SK-N-SH (cell line): ENCODE data around the gene AK2. TPM values are rescaled to one million over a fixed set of nuclear protein-coding genes. Genes with fewer than 3 reads are reported as not detected.

Experiments
- CTCF ChIA-PET: fragments of 300-600, 350-600 bp; formaldehyde crosslinking; extraction: SDS; loops from one replicate; lab custom pipeline; 2021; lab: Yijun Ruan, JAX
- POLR2A ChIA-PET: fragments of 350-600 bp; sonication (Branson Sonifier 250); formaldehyde crosslinking; extraction: SDS; loops from one replicate; lab custom pipeline; 2020; ENCODE audit warnings: antibody characterized with exemption, inconsistent platforms; lab: Yijun Ruan, JAX
- DNase-seq: peaks from one replicate; pipeline ENCODE4 v3.0.0; 2012
- H2AFZ ChIP-seq: fragments of 200-600 bp; sonication (generic); 2 replicates; pipeline ENCODE4 v1.8.1; 2016; ENCODE audit warnings: antibody characterized with exemption, mild to moderate bottlenecking, low read depth
- H3F3A ChIP-seq: fragments of 200-600 bp; sonication (generic); replicated peaks from 2 replicates; pipeline ENCODE3; 2016; ENCODE audit warnings: antibody characterized with exemption, mild to moderate bottlenecking; ENCODE audit not compliant: insufficient read depth
- H3K27ac ChIP-seq, 2 experiments: fragments of 200-500 bp in 1 of 2; fragments of 200-600 bp in 1 of 2; sonication (Bioruptor generic) in 1 of 2; sonication (generic), shearing (Covaris generic) in 1 of 2; 2 replicates each; pipeline versions ENCODE4 v1.5.1 to v1.6.1; 2014 to 2016; ENCODE audit warnings: low read depth in 2 of 2, inconsistent platforms in 1 of 2, low read length in 1 of 2, mild to moderate bottlenecking in 1 of 2, mixed read lengths in 1 of 2
- H3K27me3 ChIP-seq: fragments of 200-600 bp; sonication (generic), shearing (Covaris generic); 2 replicates; pipeline ENCODE4 v1.6.1; 2016; ENCODE audit warnings: mixed run types; ENCODE audit not compliant: insufficient read depth
- H3K36me3 ChIP-seq, 2 experiments: fragments of 200-500 bp in 1 of 2; fragments of 200-600 bp in 1 of 2; sonication (Bioruptor generic) in 1 of 2; sonication (generic) in 1 of 2; replicated peaks in 1 of 2; 2 replicates each; pipeline versions ENCODE3 to v1.5.1; 2014 to 2016; ENCODE audit warnings: low read length in 1 of 2, mild to moderate bottlenecking in 1 of 2; ENCODE audit not compliant: insufficient read depth in 2 of 2, control insufficient read depth in 1 of 2
- H3K4me1 ChIP-seq, 2 experiments: fragments of 200-500 bp in 1 of 2; fragments of 200-600 bp in 1 of 2; sonication (Bioruptor generic) in 1 of 2; sonication (generic), shearing (Covaris generic) in 1 of 2; 2 replicates each; pipeline versions ENCODE4 v1.5.1 to v1.6.1; 2014 to 2016; ENCODE audit warnings: low read depth in 1 of 2, low read length in 1 of 2, mixed run types in 1 of 2; ENCODE audit not compliant: insufficient read depth in 2 of 2, control insufficient read depth in 1 of 2
- H3K4me2 ChIP-seq: fragments of 200-600 bp; sonication (generic), shearing (Covaris generic); 2 replicates; pipeline ENCODE4 v1.6.1; 2017; ENCODE audit warnings: mixed run types
- H3K4me3 ChIP-seq, 2 experiments: fragments of 200-500 bp in 1 of 2; fragments of 200-600 bp in 1 of 2; sonication (Bioruptor generic) in 1 of 2; sonication (generic), shearing (Covaris generic) in 1 of 2; 2 replicates each; pipeline versions ENCODE4 v1.5.1 to v1.8.1; 2014 to 2016; ENCODE audit warnings: low read depth in 2 of 2, inconsistent platforms in 1 of 2, low read length in 1 of 2, mild to moderate bottlenecking in 1 of 2, mixed read lengths in 1 of 2, moderate library complexity in 1 of 2
- H3K79me2 ChIP-seq: fragments of 200-600 bp; sonication (generic); 2 replicates; pipeline ENCODE4 v1.8.1; 2017; ENCODE audit warnings: mild to moderate bottlenecking; ENCODE audit not compliant: insufficient read depth
- H3K9ac ChIP-seq: fragments of 200-600 bp; sonication (generic); 2 replicates; pipeline ENCODE4 v1.6.1; 2017; ENCODE audit warnings: mixed run types
- H3K9me2 ChIP-seq: fragments of 200-600 bp; sonication (generic); 2 replicates; pipeline ENCODE4 v1.6.1; 2017; ENCODE audit warnings: mixed run types
- H3K9me3 ChIP-seq: fragments of 200-600 bp; sonication (generic); 2 replicates; pipeline ENCODE4 v1.6.1; 2017; ENCODE audit warnings: mixed run types, mild to moderate bottlenecking, moderate library complexity
- H4K20me1 ChIP-seq: fragments of 200-600 bp; sonication (generic); 2 replicates; pipeline ENCODE4 v1.6.1; 2017; ENCODE audit warnings: mild to moderate bottlenecking, mixed run types; ENCODE audit not compliant: insufficient read depth
- ELF1 ChIP-seq: IDR thresholded peaks from 2 replicates; pipeline ENCODE4 v1.4.0; 2012
- EP300 ChIP-seq, 2 experiments: IDR thresholded peaks; 2 replicates each; pipeline versions ENCODE4 v1.4.0 to v1.6.1; 2012; ENCODE audit warnings: borderline replicate concordance in 1 of 2, low read depth in 1 of 2, low read length in 1 of 2
- FOSL2 ChIP-seq: IDR thresholded peaks from 2 replicates; pipeline ENCODE4 v1.4.0; 2012; ENCODE audit warnings: low read depth, mild to moderate bottlenecking, moderate library complexity, borderline replicate concordance
- FOXM1 ChIP-seq: IDR thresholded peaks from 2 replicates; pipeline ENCODE4 v1.4.0; 2012; ENCODE audit warnings: low read depth, mild to moderate bottlenecking
- GABPA ChIP-seq: IDR thresholded peaks from 2 replicates; pipeline ENCODE4 v1.4.0; 2012; ENCODE audit warnings: low read depth, mild to moderate bottlenecking
- GATA2 ChIP-seq: sonication (generic); formaldehyde crosslinking; IDR thresholded peaks from 2 replicates; pipeline ENCODE4 v1.5.0; 2020; ENCODE audit warnings: mild to moderate bottlenecking, missing genetic modification reagents
- JUND ChIP-seq: IDR thresholded peaks from 2 replicates; pipeline ENCODE4 v1.4.0; 2012
- MXI1 ChIP-seq: IDR thresholded peaks from 2 replicates; pipeline ENCODE4 v1.6.1; 2012; ENCODE audit warnings: mild to moderate bottlenecking, low read depth, low read length, improper control_type of control experiment
- NFIC ChIP-seq: IDR thresholded peaks from 2 replicates; pipeline ENCODE4 v1.4.0; 2012; ENCODE audit warnings: borderline replicate concordance
- NRF1 ChIP-seq: IDR thresholded peaks from 2 replicates; pipeline ENCODE4 v1.6.1; 2012; ENCODE audit warnings: low read depth, mild to moderate bottlenecking, low read length
- POLR2AphosphoS5 ChIP-seq: IDR thresholded peaks from 2 replicates; pipeline ENCODE4 v1.6.1; 2012; ENCODE audit warnings: low read depth, low read length
- RCOR1 ChIP-seq: fragments of 150-350 bp; IDR thresholded peaks from 2 replicates; pipeline ENCODE4 v1.6.1; 2017; ENCODE audit warnings: antibody characterized with exemption, low read length
- RFX5 ChIP-seq: IDR thresholded peaks from 2 replicates; pipeline ENCODE4 v1.6.1; 2012; ENCODE audit warnings: mild to moderate bottlenecking, improper control_type of control experiment, low read length
- SMC3 ChIP-seq: IDR thresholded peaks from 2 replicates; pipeline ENCODE4 v1.6.1; 2012; ENCODE audit warnings: low read depth, low read length, improper control_type of control experiment
- TAF1 ChIP-seq: IDR thresholded peaks from 2 replicates; pipeline ENCODE4 v1.6.1; 2012; ENCODE audit warnings: low read depth, mild to moderate bottlenecking, low read length, moderate library complexity, borderline replicate concordance
- TEAD4 ChIP-seq: IDR thresholded peaks from 2 replicates; pipeline ENCODE4 v1.4.0; 2012; ENCODE audit warnings: mild to moderate bottlenecking, borderline replicate concordance; ENCODE audit not compliant: insufficient read depth
- USF1 ChIP-seq: IDR thresholded peaks from 2 replicates; pipeline ENCODE4 v1.4.0; 2012; ENCODE audit warnings: low read depth, borderline replicate concordance
- YY1 ChIP-seq: IDR thresholded peaks from 2 replicates; pipeline ENCODE4 v1.4.0; 2012; ENCODE audit warnings: low read depth, mild to moderate bottlenecking
- WGBS: methylation state at CpG from one replicate; pipeline ENCODE4 v1.1.6; 2017; ENCODE audit warnings: low lambda C conversion rate; 5-methylcytosine and 5-hydroxymethylcytosine counted together
- polyA plus RNA-seq, 3 experiments: library from polyadenylated mRNA; depleted of rRNA; stranded (reverse); fragments of >200 nt; gene quantifications; 2 replicates each; pipeline ENCODE4 v1.2.3, GENCODE V29; 2012
- TF ChIP-seq, protein P1 (sequence below): IDR thresholded peaks from 2 replicates; pipeline ENCODE4; 2012
- TF ChIP-seq, protein P2 (sequence below): IDR thresholded peaks from 2 replicates; pipeline ENCODE4 v1.4.0; 2012; ENCODE audit warnings: low read depth
- TF ChIP-seq, protein P3 (sequence below): fragments of 150-350 bp; IDR thresholded peaks from 2 replicates; pipeline ENCODE4 v1.6.1; 2017; ENCODE audit warnings: antibody characterized with exemption, low read length, low read depth, borderline replicate concordance
- TF ChIP-seq, protein P4 (sequence below): fragments of 150-350 bp; IDR thresholded peaks from 2 replicates; pipeline ENCODE4 v1.6.1; 2016; ENCODE audit warnings: mild to moderate bottlenecking, low read depth, low read length

AK2 gene
- polyA plus RNA-seq, 1 of the 3 experiments (the other 2 are of a cell fraction): 191 TPM

DNA sequence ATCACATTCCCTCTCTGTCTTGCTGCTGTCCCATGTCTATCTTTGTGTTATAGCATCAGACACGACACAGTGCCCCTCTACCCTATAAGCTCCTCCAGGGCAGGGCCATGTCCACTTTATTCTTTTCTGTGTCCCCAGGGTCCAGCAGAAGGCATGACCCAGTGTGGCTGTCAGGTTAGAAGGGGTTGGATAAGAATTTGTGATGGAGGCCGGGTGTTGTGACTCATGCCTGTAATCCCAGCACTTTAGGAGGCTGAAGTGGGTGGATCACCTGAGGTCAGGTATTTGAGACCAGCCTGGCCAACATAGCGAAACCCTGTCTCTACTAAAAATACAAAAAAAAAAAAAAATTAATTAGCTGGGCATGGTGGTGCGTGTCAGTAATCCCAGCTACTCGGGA, 45.8 kb downstream of the AK2 start:
- Histone ChIP-seq H3F3A (peaks cover 17% of the 10 kb centered on the region), H3K9me3 (no peaks in the 10 kb centered on the region), H4K20me1 (no peaks in the 10 kb centered on the region), H3K27ac (no peak overlapping the region), H3K4me2 (no peak overlapping the region), H3K27me3 (no peaks in the 10 kb centered on the region), H2AFZ (no peak overlapping the region), H3K9me2 (no peaks in the 10 kb centered on the region), H3K4me3 (no peak overlapping the region), H3K36me3 (no peaks in the 10 kb centered on the region), H3K4me1 (peaks cover 11 to 16% of the 10 kb centered on the region in 2 experiments), H3K9ac (no peak overlapping the region), H3K79me2 (no peaks in the 10 kb centered on the region)
- POLR2A ChIA-PET: no interaction called here
- DNase-seq: no peak
- CTCF ChIA-PET: interaction anchor here (1.8 kb wide), 1 partner anchor 58 kb away, joined by 6 read pairs; no protein-coding TSS in a partner anchor
- 96% methylated on average over 5 of the region's 5 CpGs for WGBS
- TF ChIP-seq, protein P1, sequence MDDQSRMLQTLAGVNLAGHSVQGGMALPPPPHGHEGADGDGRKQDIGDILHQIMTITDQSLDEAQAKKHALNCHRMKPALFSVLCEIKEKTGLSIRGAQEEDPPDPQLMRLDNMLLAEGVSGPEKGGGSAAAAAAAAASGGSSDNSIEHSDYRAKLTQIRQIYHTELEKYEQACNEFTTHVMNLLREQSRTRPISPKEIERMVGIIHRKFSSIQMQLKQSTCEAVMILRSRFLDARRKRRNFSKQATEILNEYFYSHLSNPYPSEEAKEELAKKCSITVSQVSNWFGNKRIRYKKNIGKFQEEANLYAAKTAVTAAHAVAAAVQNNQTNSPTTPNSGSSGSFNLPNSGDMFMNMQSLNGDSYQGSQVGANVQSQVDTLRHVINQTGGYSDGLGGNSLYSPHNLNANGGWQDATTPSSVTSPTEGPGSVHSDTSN: no peak
- no peak for TF ChIP-seq POLR2AphosphoS5
- TF ChIP-seq SMC3: no peak
- TF ChIP-seq USF1: no peak
- no peak for TF ChIP-seq TEAD4
- TF ChIP-seq NRF1: no peak
- TF ChIP-seq, protein P2, sequence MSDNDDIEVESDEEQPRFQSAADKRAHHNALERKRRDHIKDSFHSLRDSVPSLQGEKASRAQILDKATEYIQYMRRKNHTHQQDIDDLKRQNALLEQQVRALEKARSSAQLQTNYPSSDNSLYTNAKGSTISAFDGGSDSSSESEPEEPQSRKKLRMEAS: no peak
- TF ChIP-seq, protein P3, sequence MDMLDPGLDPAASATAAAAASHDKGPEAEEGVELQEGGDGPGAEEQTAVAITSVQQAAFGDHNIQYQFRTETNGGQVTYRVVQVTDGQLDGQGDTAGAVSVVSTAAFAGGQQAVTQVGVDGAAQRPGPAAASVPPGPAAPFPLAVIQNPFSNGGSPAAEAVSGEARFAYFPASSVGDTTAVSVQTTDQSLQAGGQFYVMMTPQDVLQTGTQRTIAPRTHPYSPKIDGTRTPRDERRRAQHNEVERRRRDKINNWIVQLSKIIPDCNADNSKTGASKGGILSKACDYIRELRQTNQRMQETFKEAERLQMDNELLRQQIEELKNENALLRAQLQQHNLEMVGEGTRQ: no peak

- H2AFZ ChIP-seq: peak overlapping the region; percentile 17; the same call in 1 of the 2 replicates
- H4K20me1 ChIP-seq: no peaks in the 10 kb centered on the region
- H3K27me3 ChIP-seq: no peaks in the 10 kb centered on the region
- ChIA-PET CTCF (interaction anchor here (0.7 to 1.6 kb wide), 2 partner anchors 55 to 66 kb away, joined by 5 to 6 read pairs; no protein-coding TSS in a partner anchor), POLR2A (interaction anchor here (2.0 kb wide), 1 partner anchor 9 kb away, joined by 4 read pairs; no protein-coding TSS in a partner anchor)
- H3K27ac ChIP-seq: peak overlapping the region; percentile 66 to 93
- H3K4me3 ChIP-seq: no peak overlapping the region; a peak in 2 of 4 replicates
- no peak for DNase-seq
- H3K36me3 ChIP-seq: no peaks in the 10 kb centered on the region
- WGBS: 30% methylated on average over 6 of the region's 6 CpGs
- no peaks in the 10 kb centered on the region for H3K79me2 ChIP-seq
- no peaks in the 10 kb centered on the region for H3K9me2 ChIP-seq
- H3K9ac ChIP-seq: peak overlapping the region; percentile 55; the same call in 1 of the 2 replicates
- no peaks in the 10 kb centered on the region for H3K9me3 ChIP-seq
- H3K4me2 ChIP-seq: peak overlapping the region; percentile 42
- peaks cover 17% of the 10 kb centered on the region for H3F3A ChIP-seq
- peaks cover 22 to 25% of the 10 kb centered on the region in 2 experiments for H3K4me1 ChIP-seq
- no peak for TF ChIP-seq NRF1
- TF ChIP-seq YY1: no peak
- no peak for TF ChIP-seq TAF1
- no peak for TF ChIP-seq GATA2
- TF ChIP-seq FOSL2: peak; percentile 92
- no peak for TF ChIP-seq EP300 (IDR thresholded peaks at IDR 0.05; ENCODE audit: borderline replicate concordance in 1 of 2, low read depth in 1 of 2, low read length in 1 of 2)
- no peak for TF ChIP-seq RCOR1
- TF ChIP-seq NFIC: peak; percentile 88
- TF ChIP-seq GABPA: no peak
- TF ChIP-seq ELF1: no peak
- no peak for TF ChIP-seq SMC3
- TF ChIP-seq RFX5: no peak
- peak; percentile 83 for TF ChIP-seq JUND
- no peak for TF ChIP-seq FOXM1
- TF ChIP-seq, protein P4, sequence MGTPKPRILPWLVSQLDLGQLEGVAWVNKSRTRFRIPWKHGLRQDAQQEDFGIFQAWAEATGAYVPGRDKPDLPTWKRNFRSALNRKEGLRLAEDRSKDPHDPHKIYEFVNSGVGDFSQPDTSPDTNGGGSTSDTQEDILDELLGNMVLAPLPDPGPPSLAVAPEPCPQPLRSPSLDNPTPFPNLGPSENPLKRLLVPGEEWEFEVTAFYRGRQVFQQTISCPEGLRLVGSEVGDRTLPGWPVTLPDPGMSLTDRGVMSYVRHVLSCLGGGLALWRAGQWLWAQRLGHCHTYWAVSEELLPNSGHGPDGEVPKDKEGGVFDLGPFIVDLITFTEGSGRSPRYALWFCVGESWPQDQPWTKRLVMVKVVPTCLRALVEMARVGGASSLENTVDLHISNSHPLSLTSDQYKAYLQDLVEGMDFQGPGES: no peak
- TF ChIP-seq, protein P3: no peak
- no peak for TF ChIP-seq MXI1
Measured at GRCh38 chr1:32989160-32990050, 47.3 kb downstream of the AK2 start.
